ENCODE measurements around the gene MACF1.
"Not testable (repeated sequence)": the region's sequence is repeated elsewhere in the genome, so short reads cannot be mapped to it uniquely, and the experiment has no call there.

MACF1 gene

GRCh38 chr1:39519376-39519775 lies 314.9 kb downstream of the MACF1 start:
- DNase-seq (ENCODE audit: insufficient read length); FAIRE-seq: not testable (repeated sequence)

GRCh38 chr1:39522221-39522620 lies 317.7 kb downstream of the MACF1 start:
- not testable (repeated sequence) for FAIRE-seq

DNA sequence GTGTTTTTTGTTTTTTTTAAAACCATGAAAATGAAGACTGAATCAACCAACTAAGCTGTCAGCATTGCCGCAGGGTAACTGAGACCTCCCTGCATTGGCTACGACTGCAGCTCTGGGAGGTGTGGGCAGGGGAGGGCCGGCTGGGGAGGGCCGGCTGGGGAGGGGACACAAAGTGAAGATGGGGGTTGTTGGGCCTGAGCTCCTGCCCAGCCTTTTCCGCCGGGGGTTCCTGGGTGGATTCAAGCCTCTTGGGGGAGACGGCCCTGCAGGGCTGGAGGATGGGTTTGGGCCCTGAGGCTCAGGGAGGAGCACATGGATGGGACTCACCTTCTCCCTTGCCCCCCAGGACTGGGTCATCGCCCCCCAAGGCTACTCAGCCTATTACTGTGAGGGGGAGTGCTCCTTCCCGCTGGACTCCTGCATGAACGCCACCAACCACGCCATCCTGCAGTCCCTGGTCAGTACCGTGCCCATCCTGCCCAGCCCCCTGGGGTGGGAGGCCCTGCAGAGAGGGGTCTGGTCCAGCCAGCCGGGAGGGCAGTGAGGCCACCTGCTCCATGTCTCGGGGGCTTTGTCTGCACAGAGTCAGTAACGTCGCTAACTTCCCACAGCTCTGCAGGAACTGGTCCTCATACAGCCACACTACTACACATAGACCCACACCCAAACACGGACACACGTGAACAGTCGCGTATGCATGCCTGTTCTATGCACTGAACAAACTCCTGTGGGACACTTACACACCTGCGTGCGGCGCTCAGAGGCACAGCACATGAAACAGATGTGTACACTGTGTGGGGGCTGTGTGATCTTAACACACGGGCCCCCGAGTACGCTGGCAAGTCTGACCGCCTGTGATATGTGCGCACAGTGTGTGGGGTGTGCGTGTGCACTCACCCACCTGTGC lies 318.4 kb downstream of the MACF1 start:
- FAIRE-seq (no peak), DNase-seq (ENCODE audit: insufficient read length) (no peak)
- no peak for TF ChIP-seq POLR2AphosphoS5 (IDR thresholded peaks at IDR 0.05; ENCODE audit: low read depth, low read length)
- no peak for TF ChIP-seq TAF1 (IDR thresholded peaks at IDR 0.05; ENCODE audit: borderline replicate concordance, low read depth, low read length)

More at GRCh38 chr1:39522221-39522620, 317.7 kb downstream of the MACF1 start:
- DNase-seq (ENCODE audit: insufficient read length) = not testable (repeated sequence)

- DNase-seq (ENCODE audit: insufficient read length) (no peak), FAIRE-seq (no peak)
- TF ChIP-seq POLR2AphosphoS5 (IDR thresholded peaks at IDR 0.05; ENCODE audit: low read depth, low read length) = no peak
- TF ChIP-seq POLR2A (IDR thresholded peaks at IDR 0.05; ENCODE audit: low read depth, low read length) = no peak
- TF ChIP-seq TAF1 (IDR thresholded peaks at IDR 0.05; ENCODE audit: borderline replicate concordance, low read depth, low read length) = no peak
Measured at GRCh38 chr1:39524171-39524570, 319.7 kb downstream of the MACF1 start.

DNA sequence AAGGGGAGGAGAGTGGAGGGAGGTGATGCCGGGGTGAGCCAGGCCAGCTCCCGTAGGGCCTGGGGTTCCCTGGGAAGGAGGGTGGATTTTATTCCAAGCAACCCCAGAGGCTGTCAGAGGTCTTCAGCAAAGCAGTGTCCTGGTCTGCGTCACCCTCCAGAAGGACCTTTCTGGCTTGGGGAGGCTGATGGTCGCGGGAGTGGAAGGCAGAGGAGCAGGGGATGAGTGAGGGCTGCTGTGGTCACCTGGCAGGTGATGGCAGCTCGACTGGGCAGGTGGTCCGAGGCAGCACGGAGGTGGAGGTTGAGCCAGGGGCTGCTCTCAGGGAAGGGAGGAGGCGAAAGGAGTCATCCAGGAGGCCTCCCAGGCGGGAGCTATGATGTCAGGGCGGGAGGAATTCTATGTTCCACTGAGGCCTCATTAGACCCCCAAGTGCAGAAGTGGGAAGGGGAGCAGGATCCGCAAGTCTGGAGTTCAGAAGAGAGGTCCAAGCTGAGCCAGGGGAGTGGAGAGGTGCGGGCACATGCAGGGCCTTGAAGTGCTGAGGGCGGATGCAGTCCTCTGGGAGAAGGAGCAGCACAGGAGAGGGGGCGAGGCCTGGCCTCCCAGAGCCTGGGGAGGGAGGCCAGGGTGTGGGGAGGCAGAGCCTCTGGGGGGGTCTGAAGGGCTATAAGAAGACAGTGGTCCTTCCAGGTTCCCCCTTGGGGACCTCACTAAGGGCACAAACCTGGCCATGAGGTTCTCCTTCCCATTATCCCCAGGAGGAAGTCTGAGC lies 320.3 kb downstream of the MACF1 start:
- DNase-seq (ENCODE audit: insufficient read length) (no peak), FAIRE-seq (no peak)
- no peak for TF ChIP-seq POLR2A (IDR thresholded peaks at IDR 0.05; ENCODE audit: low read depth, low read length)
- TF ChIP-seq POLR2AphosphoS5 (IDR thresholded peaks at IDR 0.05; ENCODE audit: low read depth, low read length) = no peak
- no peak for TF ChIP-seq TAF1 (IDR thresholded peaks at IDR 0.05; ENCODE audit: borderline replicate concordance, low read depth, low read length)

GRCh38 chr1:39525366-39526165 lies 321.1 kb downstream of the MACF1 start:
- FAIRE-seq = peak; percentile 96
- peak; percentile 76 for DNase-seq (ENCODE audit: insufficient read length)
- TF ChIP-seq POLR2AphosphoS5 (IDR thresholded peaks at IDR 0.05; ENCODE audit: low read depth, low read length) (no peak), TAF1 (IDR thresholded peaks at IDR 0.05; ENCODE audit: borderline replicate concordance, low read depth, low read length) (no peak)

GRCh38 chr1:39526466-39527189 lies 322.1 kb downstream of the MACF1 start:
- DNase-seq (ENCODE audit: insufficient read length) (no peak), FAIRE-seq (peak; percentile 24)
- no peak for TF ChIP-seq POLR2AphosphoS5 (IDR thresholded peaks at IDR 0.05; ENCODE audit: low read depth, low read length)
- no peak for TF ChIP-seq TAF1 (IDR thresholded peaks at IDR 0.05; ENCODE audit: borderline replicate concordance, low read depth, low read length)
- TF ChIP-seq POLR2A (IDR thresholded peaks at IDR 0.05; ENCODE audit: low read depth, low read length) = no peak

DNA sequence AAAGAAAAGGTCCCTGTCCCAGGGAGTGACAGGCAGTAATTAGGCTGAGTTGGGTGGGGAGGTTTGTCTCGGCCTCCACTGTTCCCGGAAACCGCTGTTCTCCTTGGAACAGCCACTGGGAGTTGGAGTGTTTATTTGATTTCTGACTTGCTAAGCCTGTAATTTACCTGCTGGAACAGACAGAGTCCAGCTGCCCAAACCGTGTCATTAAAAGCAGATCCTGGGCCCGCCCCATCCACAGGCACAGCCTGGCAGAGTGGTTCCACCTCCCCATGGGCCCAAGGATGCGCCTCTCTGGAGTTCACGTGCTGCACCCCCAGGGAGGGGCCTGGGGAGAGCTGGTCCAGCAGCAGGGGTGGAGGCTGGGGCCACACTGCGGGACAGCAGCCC lies 322.7 kb downstream of the MACF1 start:
- not testable (repeated sequence) for FAIRE-seq; DNase-seq (ENCODE audit: insufficient read length)

DNA sequence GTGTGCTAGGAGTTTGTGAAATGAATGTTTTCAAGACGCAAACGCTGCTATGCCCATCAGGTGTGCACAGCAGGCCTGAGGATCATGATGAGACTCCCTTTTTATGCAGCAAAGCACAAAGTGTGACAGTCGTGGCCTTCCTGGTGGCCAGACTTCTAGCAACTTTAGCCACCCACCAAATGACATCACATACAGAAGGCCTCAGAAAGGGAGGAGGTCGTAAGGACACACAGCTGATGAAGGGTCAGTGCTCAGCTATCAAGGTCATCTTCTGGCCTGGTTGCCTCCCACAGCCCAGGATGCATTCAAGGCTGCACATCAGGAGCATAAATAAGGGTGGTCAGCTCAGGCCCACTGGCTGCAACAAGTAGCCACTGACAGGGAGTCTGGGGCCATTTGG lies 323.6 kb downstream of the MACF1 start:
- TF ChIP-seq TAF1 (IDR thresholded peaks at IDR 0.05; ENCODE audit: borderline replicate concordance, low read depth, low read length) (no peak), POLR2AphosphoS5 (IDR thresholded peaks at IDR 0.05; ENCODE audit: low read depth, low read length) (no peak), POLR2A (IDR thresholded peaks at IDR 0.05; ENCODE audit: low read depth, low read length) (no peak)
- DNase-seq (ENCODE audit: insufficient read length) = no peak
- no peak for FAIRE-seq

DNA sequence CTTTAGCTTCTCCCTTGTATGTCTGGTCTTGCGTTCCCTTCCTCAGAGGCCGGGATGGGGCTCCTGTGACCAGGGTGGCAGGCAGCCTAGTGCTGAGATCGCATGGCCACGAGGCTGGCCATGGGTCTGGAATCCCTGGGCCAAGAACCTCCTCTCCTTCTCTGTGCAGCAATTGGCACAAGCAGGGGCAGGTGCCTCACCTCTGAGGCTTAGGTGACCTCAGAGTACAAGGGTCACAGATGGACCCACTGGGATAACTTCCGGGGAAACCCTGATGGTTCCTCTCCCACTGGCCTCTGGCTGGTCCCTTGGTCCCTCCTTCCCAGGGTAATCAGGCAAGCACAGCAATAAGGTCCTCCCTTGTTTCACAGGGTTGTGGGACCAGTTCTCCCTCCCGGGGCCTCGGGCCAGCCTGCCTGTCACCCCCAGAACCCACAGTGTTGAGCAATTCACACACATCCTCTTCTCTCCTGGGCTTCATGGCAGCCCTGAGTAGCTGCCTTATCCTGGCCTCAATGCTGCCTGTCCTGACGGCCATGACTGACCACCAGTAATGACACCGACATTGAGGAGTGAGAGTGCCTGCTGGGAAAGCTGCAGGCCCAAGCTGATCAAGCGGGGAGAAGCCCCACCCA lies 325.5 kb downstream of the MACF1 start:
- FAIRE-seq (no peak), DNase-seq (ENCODE audit: insufficient read length) (no peak)
- TF ChIP-seq POLR2A (IDR thresholded peaks at IDR 0.05; ENCODE audit: low read depth, low read length) = no peak
- no peak for TF ChIP-seq TAF1 (IDR thresholded peaks at IDR 0.05; ENCODE audit: borderline replicate concordance, low read depth, low read length)
- TF ChIP-seq POLR2AphosphoS5 (IDR thresholded peaks at IDR 0.05; ENCODE audit: low read depth, low read length) = no peak

- DNase-seq (ENCODE audit: insufficient read length) (no peak), FAIRE-seq (no peak)
- no peak for TF ChIP-seq POLR2A (IDR thresholded peaks at IDR 0.05; ENCODE audit: low read depth, low read length)
- no peak for TF ChIP-seq POLR2AphosphoS5 (IDR thresholded peaks at IDR 0.05; ENCODE audit: low read depth, low read length)
- TF ChIP-seq TAF1 (IDR thresholded peaks at IDR 0.05; ENCODE audit: borderline replicate concordance, low read depth, low read length) = no peak
Measured at GRCh38 chr1:39531526-39531925, 327.0 kb downstream of the MACF1 start.
